HEK293 (cell line): ENCODE measurements around the gene CCDC181.

Source experiments
- CTCF ChIA-PET: fragments of 350-600 bp; formaldehyde crosslinking; extraction: SDS; loops from one replicate; lab custom pipeline; 2021; ENCODE audit warnings: antibody characterized with exemption; lab: Yijun Ruan, JAX
- POLR2A ChIA-PET: fragments of 300-600 bp; formaldehyde crosslinking; extraction: SDS; loops from one replicate; lab custom pipeline; 2020; ENCODE audit warnings: antibody characterized with exemption, inconsistent platforms; lab: Yijun Ruan, JAX
- H3K27ac ChIP-seq: fragments of 200-500 bp; sonication (Bioruptor generic); 2 replicates; pipeline ENCODE4 v1.5.1; 2014; ENCODE audit warnings: low read depth, low read length, control low read depth, inconsistent platforms; ENCODE audit errors: extremely low read depth
- H3K36me3 ChIP-seq, 2 experiments: fragments of 200-500 bp in 1 of 2; sonication (Bioruptor generic) in 1 of 2; 1 replicate in 1 of 2; 2 replicates in 1 of 2; pipeline ENCODE4 v1.5.1; 2014 to 2017; ENCODE audit warnings: inconsistent platforms in 2 of 2, low read length in 2 of 2; ENCODE audit not compliant: control insufficient read depth in 2 of 2, insufficient read depth in 1 of 2
- H3K4me1 ChIP-seq: fragments of 200-500 bp; sonication (Bioruptor generic); 2 replicates; pipeline ENCODE4 v1.5.1; 2014; ENCODE audit warnings: mild to moderate bottlenecking, low read length, inconsistent platforms; ENCODE audit not compliant: control insufficient read depth, insufficient read depth
- H3K4me3 ChIP-seq: 2 replicates; pipeline ENCODE4 v1.5.1; 2011; ENCODE audit warnings: low read depth, mild to moderate bottlenecking, control low read depth, low read length, moderate library complexity
- H3K9me3 ChIP-seq: fragments of 200-500 bp; sonication (Bioruptor generic); 2 replicates; pipeline ENCODE4 v1.5.1; 2014; ENCODE audit warnings: low read depth, low read length, inconsistent platforms; ENCODE audit not compliant: control insufficient read depth, insufficient read depth
- BCL6B ChIP-seq: fragments of 450-650 bp; formaldehyde crosslinking; IDR thresholded peaks from 2 replicates; pipeline ENCODE4 v1.5.1; 2017; ENCODE audit warnings: missing biosample characterization, missing genetic modification characterization
- CTCF ChIP-seq: fragments of 450-650 bp; formaldehyde crosslinking; IDR thresholded peaks from 2 replicates; pipeline ENCODE4 v1.5.1; 2016; ENCODE audit warnings: missing biosample characterization, missing genetic modification characterization
- TRIM28 ChIP-seq: IDR thresholded peaks from 2 replicates; pipeline ENCODE4 v1.6.1; 2011; ENCODE audit warnings: low read length, control low read depth, borderline replicate concordance
- ZBTB10 ChIP-seq: fragments of 450-650 bp; formaldehyde crosslinking; IDR thresholded peaks from 2 replicates; pipeline ENCODE4 v1.5.1; 2016; ENCODE audit warnings: missing biosample characterization, missing genetic modification characterization
- ZNF2 ChIP-seq: fragments of 450-650 bp; formaldehyde crosslinking; IDR thresholded peaks from 2 replicates; pipeline ENCODE4 v1.5.1; 2016; ENCODE audit warnings: missing biosample characterization, missing genetic modification characterization
- ZNF394 ChIP-seq: fragments of 450-650 bp; formaldehyde crosslinking; IDR thresholded peaks from 2 replicates; pipeline ENCODE4 v1.5.1; 2016; ENCODE audit warnings: missing biosample characterization, missing genetic modification characterization, mild to moderate bottlenecking, moderate library complexity, borderline replicate concordance
- ZNF645 ChIP-seq: fragments of 450-650 bp; formaldehyde crosslinking; IDR thresholded peaks from 2 replicates; pipeline ENCODE4; 2016; ENCODE audit warnings: missing biosample characterization, missing genetic modification characterization
- ZNF654 ChIP-seq: fragments of 450-650 bp; formaldehyde crosslinking; IDR thresholded peaks from 2 replicates; pipeline ENCODE4 v1.5.1; 2016; ENCODE audit warnings: low read depth, missing biosample characterization, missing genetic modification characterization
- ZNF660 ChIP-seq: fragments of 450-650 bp; IDR thresholded peaks from 2 replicates; pipeline ENCODE4 v1.5.1; 2018; ENCODE audit warnings: missing biosample characterization, mild to moderate bottlenecking, missing genetic modification characterization
- ZNF670 ChIP-seq: fragments of 450-650 bp; formaldehyde crosslinking; IDR thresholded peaks from 2 replicates; pipeline ENCODE4 v1.5.1; 2016; ENCODE audit warnings: missing biosample characterization, missing genetic modification characterization, low read depth

Gene CCDC181

GRCh38 chr1:169360415-169360814, 66.9 kb downstream of the CCDC181 start:
- Histone ChIP-seq H3K9me3 (no peaks in the 10 kb centered on the region), H3K4me1 (no peaks in the 10 kb centered on the region), H3K4me3 (no peak overlapping the region), H3K27ac (no peak overlapping the region), H3K36me3 (peaks cover 0 to 4% of the 10 kb centered on the region in 2 experiments; a peak in 1 of 3 replicates)
- ChIA-PET CTCF (interaction anchor here (0.6 to 3.5 kb wide), 4 partner anchors 12 to 722 kb away, joined by 3 to 21 read pairs (median 4); partner anchors contain the start of gene KIFAP3), POLR2A (no interaction called here)
- TF ChIP-seq BCL6B (tag by site-specific recombination) (no peak), ZBTB10 (tag by site-specific recombination) (no peak), ZNF670 (no peak), ZNF394 (tag by site-specific recombination) (no peak), ZNF645 (tag by site-specific recombination) (no peak)

- Histone ChIP-seq H3K27ac (no peak overlapping the region), H3K4me1 (no peaks in the 10 kb centered on the region), H3K36me3 (no peaks in the 10 kb centered on the region), H3K9me3 (no peaks in the 10 kb centered on the region), H3K4me3 (no peak overlapping the region)
- TF ChIP-seq TRIM28: no peak
- TF ChIP-seq ZNF660: peak; percentile 34; the same call in 1 of the 2 replicates
- TF ChIP-seq CTCF (tag by site-specific recombination): peak; percentile 51; the same call in 1 of the 2 replicates
- no peak for TF ChIP-seq ZNF645 (tag by site-specific recombination)
- peak; percentile 88 for TF ChIP-seq ZNF654 (tag by site-specific recombination)
- TF ChIP-seq ZNF2 (tag by site-specific recombination): 0 out of 2 replicates have a peak, but pooled peaks have one; percentile 37
- POLR2A ChIA-PET: interaction anchor here (0.6 to 1.1 kb wide), 3 partner anchors 369 to 745 kb away, joined by 3 to 5 read pairs (median 4); no protein-coding TSS in a partner anchor
- CTCF ChIA-PET: interaction anchor here (0.6 to 6.6 kb wide), 42 partner anchors 10 to 1861 kb away, joined by 3 to 72 read pairs (median 3); partner anchors contain the start of gene NME7
Measured at GRCh38 chr1:169348383-169349036, 78.8 kb downstream of the CCDC181 start.
